ENCODE measurements around the gene PRKAR1B. TPM values are rescaled to one million over a fixed set of nuclear protein-coding genes. Genes with fewer than 3 reads are reported as not detected.

PRKAR1B gene
- total RNA-seq, 1 experiment from 2014 or later = 43.3 TPM

- H3K4me1 Mint-ChIP-seq = peaks cover 19 to 33% of the 10 kb centered on the region in 2 experiments
Observed at GRCh38 chr7:620885-621284, 106.2 kb downstream of the PRKAR1B start.

More at GRCh38 chr7:620885-621284, 106.2 kb downstream of the PRKAR1B start:
- no peaks in the 10 kb centered on the region for H3K27me3 ChIP-seq (ENCODE audit: insufficient read depth, low read length)
- no peak overlapping the region for H2BK120ac ChIP-seq (ENCODE audit: low read depth, low read length, poor library complexity, severe bottlenecking)
- no peak overlapping the region for H2AK5ac ChIP-seq (ENCODE audit: insufficient read length, low read length)
- no peaks in the 10 kb centered on the region for H3K79me2 ChIP-seq (ENCODE audit: insufficient read depth, low read length)
- H3K23ac ChIP-seq (ENCODE audit: insufficient read length, low read depth, low read length) = no peak overlapping the region
- H3K23me2 ChIP-seq (ENCODE audit: insufficient read length, low read depth, low read length, poor library complexity, severe bottlenecking) = no peaks in the 10 kb centered on the region
- H3K14ac ChIP-seq (ENCODE audit: insufficient read depth, low read length) = no peak overlapping the region
- no peak overlapping the region for H3T11ph ChIP-seq (ENCODE audit: low read length)
- H3K9ac ChIP-seq (ENCODE audit: extremely low read depth, insufficient read length, low read length) = no peak overlapping the region
- H3K4me1 ChIP-seq (ENCODE audit: insufficient read depth, low read length) = no peaks in the 10 kb centered on the region
- no peak overlapping the region for H3K27ac ChIP-seq (ENCODE audit: insufficient read length, low read depth, low read length)
- no peak overlapping the region for H2BK20ac ChIP-seq (ENCODE audit: low read depth, low read length, poor library complexity, severe bottlenecking)
- Mint-ChIP-seq H3K36me3 (ENCODE audit: insufficient read depth in 1 of 3, low read depth in 3 of 3) (peaks cover 17 to 59% (median 37%) of the 10 kb centered on the region in 3 experiments), H3K4me3 (no peak overlapping the region), H3K27me3 (ENCODE audit: low read depth) (no peaks in the 10 kb centered on the region), H3K9me3 (peaks cover 30 to 43% of the 10 kb centered on the region in 2 experiments), H3K27ac (peak overlapping the region in 1 of 3 experiments; percentile 94; a peak in 1 of 7 replicates)
- peaks cover 11% of the 10 kb centered on the region for H3K9me3 ChIP-seq (ENCODE audit: control insufficient read depth, low read depth, low read length)
- H3K18ac ChIP-seq (ENCODE audit: insufficient read length, low read depth, low read length) = no peak overlapping the region
- no peak overlapping the region for H3K4me2 ChIP-seq (ENCODE audit: insufficient read depth, insufficient read length, low read length)
- H4K8ac ChIP-seq (replicated peaks; ENCODE audit: insufficient read length, low read depth, low read length) = no peak overlapping the region
- no peak overlapping the region for H2BK5ac ChIP-seq (ENCODE audit: insufficient read length, low read length)
- DNase-seq = no peak
- H4K20me1 ChIP-seq (ENCODE audit: control insufficient read depth, insufficient read depth, insufficient read length) = no peaks in the 10 kb centered on the region
- H4K5ac ChIP-seq (ENCODE audit: insufficient read length, low read depth, low read length) = no peak overlapping the region
- no peak overlapping the region for H2BK12ac ChIP-seq (ENCODE audit: insufficient read length, low read depth, low read length)
- H2AFZ ChIP-seq (ENCODE audit: low read length) = no peak overlapping the region
- no peak for TF ChIP-seq CTCF (conservative IDR thresholded peaks at IDR 0.05)
- H2BK15ac ChIP-seq (ENCODE audit: low read depth, low read length) = no peak overlapping the region
- no peak overlapping the region for H3K4ac ChIP-seq (ENCODE audit: low read depth, low read length)
- no peaks in the 10 kb centered on the region for H3K79me1 ChIP-seq (ENCODE audit: insufficient read depth, low read depth, low read length, poor library complexity, severe bottlenecking)
- H3K56ac ChIP-seq (ENCODE audit: insufficient read length, low read depth, low read length) = no peak overlapping the region
- no peak overlapping the region for H4K91ac ChIP-seq (ENCODE audit: insufficient read length, low read depth, low read length)
